LoVo (cell line): ENCODE results near the gene DDX24.

ENCODE experiments used
- DNase-seq: peaks from one replicate; pipeline ENCODE4 v3.0.0-alpha.2; 2016; ENCODE audit warnings: low spot score

DDX24 gene, protein sequence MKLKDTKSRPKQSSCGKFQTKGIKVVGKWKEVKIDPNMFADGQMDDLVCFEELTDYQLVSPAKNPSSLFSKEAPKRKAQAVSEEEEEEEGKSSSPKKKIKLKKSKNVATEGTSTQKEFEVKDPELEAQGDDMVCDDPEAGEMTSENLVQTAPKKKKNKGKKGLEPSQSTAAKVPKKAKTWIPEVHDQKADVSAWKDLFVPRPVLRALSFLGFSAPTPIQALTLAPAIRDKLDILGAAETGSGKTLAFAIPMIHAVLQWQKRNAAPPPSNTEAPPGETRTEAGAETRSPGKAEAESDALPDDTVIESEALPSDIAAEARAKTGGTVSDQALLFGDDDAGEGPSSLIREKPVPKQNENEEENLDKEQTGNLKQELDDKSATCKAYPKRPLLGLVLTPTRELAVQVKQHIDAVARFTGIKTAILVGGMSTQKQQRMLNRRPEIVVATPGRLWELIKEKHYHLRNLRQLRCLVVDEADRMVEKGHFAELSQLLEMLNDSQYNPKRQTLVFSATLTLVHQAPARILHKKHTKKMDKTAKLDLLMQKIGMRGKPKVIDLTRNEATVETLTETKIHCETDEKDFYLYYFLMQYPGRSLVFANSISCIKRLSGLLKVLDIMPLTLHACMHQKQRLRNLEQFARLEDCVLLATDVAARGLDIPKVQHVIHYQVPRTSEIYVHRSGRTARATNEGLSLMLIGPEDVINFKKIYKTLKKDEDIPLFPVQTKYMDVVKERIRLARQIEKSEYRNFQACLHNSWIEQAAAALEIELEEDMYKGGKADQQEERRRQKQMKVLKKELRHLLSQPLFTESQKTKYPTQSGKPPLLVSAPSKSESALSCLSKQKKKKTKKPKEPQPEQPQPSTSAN

DNA sequence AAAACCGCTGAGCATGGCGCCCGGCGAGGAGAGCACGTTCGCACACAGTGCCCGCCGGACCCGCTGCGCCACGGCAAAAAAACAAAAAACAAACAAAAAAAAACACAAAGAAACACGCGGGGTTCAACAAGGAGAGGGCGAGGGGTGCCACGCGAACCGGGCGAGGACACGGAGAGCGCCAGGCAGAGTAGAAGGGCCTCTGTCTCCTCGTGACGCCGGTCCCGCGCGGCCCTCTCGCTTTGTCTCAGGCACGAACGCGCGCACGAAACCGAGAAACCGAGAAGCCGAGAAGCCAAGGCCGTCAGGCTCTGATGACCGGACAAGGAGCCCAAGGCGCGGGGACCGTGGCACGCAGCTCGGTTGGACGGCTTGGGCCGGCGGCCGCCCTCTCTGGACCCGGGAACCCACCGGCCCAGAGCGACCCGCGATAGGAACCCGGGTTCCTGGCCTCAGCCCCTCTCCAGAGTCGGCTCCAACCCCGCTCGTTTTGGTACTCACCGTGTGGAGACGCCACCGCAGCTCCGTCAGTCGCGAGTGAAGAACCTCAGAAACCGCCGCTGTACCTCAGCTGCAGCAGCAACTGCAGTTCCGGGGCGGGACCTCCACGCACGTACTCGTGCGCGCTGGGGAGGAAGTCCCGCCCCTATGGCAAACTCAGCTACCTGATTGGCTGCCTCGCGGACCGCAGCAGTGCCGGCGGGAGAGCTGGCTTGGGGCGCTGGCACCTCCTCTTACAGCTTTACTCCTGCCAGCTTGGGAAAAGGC lies at the start of gene DDX24, which contains the start of gene IFI27L1:
Gene DDX24, minus strand, starts transcription at position 582 of the 765 bp plus-strand sequence. CDS start 1,460 bp downstream, outside the sequence.
Gene IFI27L1, plus strand, starts transcription at position 690 of the 765 bp plus-strand sequence. CDS start 15,628 bp downstream, outside the sequence.
- DNase-seq = peak; percentile 96

DNA sequence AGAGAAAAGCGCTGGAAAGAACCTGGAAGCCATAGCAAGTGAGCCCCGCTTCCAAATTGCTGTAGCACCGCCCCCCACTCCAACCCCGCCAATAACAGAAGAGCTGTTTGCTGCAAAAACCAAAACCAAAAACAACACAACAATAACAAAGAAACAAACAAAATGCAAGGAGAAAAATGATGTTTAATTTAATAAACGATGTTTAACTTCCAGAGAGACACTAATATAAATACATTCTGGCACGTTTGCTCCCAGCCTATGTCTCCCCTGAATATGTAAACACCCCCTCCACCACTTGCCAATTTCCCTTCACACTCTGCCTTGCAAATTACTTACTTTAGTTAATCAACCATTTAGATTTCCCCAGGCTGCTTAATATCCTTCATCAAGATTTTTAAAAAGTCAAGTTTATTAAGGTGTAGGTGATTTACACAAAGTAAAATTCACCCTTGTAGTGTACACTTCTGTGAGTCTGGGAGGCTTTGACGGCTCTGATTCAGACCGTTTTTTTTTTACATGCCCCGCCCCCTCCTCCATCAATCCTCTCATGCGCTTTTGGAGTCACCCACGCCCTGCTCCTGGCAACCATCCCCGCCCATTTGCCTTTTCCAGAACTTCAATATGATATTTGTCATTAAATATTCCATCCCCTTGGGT lies 48.9 kb upstream of the DDX24 start:
- DNase-seq = peak; percentile 27

DNA sequence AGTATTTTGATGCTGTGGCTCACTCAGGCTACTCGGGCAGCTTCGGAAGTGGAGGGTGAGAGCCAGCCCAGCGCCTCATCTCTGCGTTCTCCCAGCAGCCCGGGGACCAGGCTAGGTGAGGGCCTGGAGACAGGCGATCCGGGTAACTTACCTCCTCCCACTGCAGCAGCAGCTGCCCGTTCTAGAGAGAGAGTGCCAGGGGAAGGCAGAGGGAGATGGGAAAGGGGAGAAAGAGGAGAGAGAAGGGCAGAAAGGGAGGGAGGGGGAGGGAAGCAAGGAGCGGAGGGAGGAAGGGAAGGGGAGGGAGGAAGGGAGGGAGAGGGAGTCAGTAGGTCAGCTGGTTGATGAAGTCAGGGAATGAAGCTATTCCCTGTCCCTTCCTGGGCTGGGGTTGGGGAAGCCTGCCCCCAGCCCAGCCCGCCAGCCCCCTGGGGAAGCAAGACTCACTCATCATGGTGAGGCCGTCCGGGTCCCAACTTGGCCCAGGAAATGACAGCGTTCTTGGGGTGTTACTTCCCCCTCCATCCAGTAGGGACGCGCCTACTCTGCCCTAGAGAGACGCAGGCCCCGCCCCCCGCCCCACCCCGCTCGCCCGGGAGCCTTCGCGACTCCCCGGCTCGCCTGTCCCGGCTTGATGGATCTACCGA lies 48.2 kb upstream of the DDX24 start, which contains the start of gene IFI27L2:
Gene IFI27L2, minus strand, starts transcription at position 494 of the 647 bp plus-strand sequence. Its CDS starts 40 bp downstream, at position 454.
- peak; percentile 60 for DNase-seq

DNA sequence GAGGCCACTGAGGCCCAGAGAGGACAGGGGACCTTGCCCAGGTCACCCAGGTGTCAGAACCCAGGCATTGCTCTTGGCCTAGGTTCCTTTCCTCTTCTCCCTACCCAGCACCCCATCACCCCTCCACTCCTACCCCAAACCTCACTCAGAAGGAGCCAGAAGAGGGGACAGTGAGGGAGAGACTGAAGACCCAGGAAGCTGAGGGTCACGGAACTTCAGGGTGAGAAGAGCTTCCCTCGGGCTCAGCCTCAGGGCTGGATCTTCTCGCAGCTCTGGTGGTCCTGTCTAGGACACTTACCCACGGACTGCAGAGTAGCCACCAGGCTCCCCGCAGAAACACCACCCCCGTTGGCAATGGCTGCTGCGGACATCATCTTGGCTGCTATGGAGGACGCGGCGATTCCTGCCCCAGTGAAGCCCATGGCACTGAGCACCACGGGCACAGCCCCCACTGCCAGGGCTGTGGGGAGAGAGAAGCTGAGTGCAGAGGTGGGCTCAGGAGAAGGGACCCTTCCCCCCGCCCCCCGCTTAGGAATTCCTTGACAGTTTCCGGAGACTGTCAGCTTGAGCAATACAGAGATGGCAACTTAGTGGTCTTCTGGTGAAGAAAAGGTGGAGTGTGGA lies 47.3 kb upstream of the DDX24 start:
- no peak for DNase-seq

DNA sequence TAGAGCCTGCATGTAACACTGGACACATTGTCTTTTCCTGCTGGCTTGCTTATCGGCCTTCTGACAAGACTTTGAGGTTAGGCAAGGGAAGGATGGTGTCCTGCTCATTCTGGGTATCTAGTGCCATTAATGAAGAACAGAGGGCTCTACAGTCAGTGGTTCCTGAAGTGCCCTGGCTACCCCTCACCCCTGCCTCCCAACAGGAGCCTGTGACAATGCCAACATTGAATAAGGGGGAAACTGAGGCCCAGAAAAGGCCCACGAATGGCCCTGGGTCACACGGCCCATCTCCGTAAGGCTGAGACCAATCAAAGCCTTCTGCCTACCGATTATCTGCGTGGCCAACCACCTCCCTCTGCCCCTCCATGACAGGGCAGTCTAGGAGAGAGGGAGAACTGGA lies 46.3 kb upstream of the DDX24 start:
- DNase-seq = no peak

DNA sequence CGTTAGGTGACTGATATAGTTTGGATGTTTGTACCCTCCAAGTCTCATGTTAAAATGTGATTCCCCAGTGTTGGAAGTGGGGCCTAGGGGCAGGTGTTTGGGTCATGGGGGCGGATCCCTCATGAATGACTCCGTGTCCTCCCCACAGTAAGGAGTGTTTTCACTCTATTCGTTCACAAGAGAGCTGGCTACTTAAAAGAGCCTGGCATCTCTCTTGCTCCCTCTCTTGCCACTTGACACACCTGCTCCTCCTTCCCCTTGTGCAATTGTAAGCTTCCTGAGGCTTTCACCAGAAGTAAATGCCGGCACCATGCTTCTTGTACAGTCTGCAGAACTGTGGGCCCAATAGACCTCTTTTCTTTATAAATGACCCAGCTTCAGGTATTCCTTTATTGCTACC lies 45.8 kb upstream of the DDX24 start:
- DNase-seq = no peak

DNA sequence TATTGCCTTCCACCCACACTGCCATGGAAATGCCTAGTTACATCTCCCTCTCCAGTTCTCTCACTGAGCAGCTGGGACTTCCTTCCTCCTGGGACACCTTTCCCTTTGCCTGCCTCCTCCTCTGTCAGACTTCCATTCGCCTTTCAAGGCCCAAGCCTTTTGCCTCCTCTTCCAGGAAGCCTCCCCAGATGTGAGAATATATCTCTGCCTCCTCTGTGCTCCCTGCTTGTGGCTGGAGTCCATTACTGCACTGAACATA lies 45.3 kb upstream of the DDX24 start:
- DNase-seq = no peak

DNA sequence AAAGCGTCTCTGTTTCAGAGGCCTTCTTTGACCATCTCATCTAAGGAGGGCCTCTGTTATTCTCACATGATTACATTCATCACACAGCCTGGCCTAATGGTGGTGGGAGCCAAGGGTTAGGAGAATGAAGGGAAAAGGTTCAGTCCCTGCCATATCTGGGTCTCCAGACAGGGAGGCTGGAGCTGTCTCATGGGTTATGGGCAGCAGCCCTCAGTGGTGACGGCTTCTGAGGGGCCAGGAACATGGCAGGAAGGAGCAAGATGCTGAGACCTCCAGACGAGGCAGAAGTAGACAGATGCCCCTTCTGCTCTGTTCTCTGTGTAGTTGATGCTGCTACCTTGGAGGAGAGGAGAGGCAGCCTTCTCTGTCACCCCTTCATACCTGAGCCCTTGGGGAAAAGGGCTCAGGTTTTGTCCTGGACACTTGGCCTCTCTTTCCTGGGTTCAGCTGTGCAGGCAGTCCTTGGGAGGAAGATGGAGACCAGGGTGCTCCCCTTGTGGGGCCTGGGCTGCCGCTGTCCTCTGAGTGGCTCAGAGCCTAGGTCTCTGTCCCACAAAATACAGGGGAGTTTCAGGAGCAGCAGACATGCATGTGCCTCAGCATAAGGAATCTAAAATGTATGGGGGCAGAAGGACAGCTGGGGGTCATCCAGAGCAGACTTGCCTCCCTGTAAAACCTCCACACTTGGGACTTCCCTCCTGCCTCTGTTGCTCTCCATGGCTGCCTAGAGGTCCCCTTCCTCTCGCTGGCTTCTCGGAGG lies 44.8 kb upstream of the DDX24 start:
- no peak for DNase-seq

DNA sequence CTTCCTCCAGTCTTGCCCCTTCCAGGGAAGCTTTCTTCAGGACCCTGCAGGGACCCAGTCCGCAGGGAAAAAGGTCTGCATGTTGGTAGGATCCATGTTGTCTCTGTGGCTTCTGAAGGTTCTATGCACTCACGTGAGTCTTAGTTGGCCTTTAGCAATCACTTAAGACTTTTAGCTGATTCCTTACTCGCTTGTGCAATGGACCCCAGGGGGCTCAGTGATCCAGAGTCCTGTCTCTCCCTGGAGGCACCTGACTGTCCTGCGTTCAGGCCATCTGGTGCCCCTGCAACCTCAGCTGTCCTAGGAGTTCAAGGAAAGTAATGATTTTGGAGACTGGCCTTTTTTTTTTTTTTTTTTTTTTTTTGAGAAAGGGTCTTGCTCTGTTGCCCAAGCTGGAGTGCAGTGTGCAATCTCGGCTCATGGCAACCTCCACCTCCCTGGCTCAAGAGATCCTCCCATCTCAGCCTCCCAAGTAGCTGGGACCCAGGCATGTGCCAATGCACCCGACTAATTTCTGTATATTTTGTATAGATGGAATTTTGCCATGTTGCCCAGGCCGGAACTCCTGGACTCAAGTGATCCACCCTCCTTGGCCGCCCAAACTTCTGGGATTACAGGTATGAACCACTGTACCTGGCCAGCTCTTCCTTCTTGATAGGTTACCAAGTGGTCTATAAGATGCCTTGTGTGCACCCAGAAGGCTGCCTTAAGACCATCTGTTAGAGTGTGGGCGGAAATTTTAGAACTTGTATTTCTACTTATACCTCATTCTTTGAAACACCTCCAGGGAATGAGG lies 43.8 kb upstream of the DDX24 start:
- no peak for DNase-seq

DNA sequence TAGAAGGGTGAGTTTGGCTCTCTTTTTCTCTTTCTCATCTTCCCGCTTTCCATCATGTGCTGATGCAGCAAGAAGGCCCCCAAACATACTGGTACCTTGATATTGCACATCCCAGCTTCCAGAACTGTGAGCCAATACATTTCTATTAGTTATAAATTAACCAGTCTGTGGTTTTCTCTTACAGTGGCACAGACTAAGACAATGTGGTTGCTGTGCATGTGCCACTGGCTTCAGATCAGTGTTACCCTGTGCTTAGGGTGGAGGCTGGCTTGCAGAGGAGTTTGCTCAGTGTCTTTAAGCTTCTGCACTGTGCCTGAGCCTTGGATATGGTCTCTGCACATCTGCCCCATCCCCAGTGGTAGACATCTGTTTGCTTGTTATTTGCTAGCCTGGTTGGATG lies 42.9 kb upstream of the DDX24 start:
- no peak for DNase-seq

DNA sequence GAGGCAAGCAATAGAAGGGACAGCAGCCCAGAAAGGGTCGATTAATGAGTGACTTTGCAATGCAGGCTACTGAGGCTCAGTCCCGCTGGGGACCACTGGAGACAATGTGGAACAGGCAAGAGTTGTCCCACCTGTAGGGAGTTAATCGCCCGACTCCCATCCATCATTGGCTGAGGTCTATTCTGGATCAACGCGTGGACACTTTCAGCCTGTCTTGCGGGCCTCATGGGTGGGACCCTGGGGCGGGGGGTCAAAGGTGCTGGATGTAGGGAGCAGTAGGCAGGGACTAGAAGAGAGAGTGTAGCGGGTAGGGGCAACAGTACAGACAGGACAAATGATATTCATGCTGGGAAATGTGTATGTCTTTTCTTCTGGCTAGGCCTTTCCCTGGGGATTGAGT lies 42.3 kb upstream of the DDX24 start:
- DNase-seq = no peak

DNA sequence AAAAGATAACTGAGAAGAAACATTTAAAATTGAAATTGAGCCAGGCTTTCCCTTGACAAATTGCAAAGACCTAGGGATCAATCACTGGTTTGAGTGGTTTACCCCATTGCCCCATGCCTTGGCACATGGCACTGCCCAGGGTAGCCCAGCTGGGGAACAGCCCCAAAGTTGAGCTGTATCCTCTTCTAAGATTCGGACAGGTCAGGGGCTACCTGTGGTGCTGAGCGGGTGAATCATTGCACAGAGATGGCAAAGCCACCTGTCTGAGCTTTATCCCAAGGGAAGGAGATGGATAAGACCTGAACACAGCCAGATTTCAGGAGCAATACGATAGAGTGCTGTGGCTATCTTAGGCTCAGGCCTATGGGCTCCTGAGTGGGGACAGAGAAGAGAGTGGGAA lies 41.4 kb upstream of the DDX24 start:
- DNase-seq = no peak

DNA sequence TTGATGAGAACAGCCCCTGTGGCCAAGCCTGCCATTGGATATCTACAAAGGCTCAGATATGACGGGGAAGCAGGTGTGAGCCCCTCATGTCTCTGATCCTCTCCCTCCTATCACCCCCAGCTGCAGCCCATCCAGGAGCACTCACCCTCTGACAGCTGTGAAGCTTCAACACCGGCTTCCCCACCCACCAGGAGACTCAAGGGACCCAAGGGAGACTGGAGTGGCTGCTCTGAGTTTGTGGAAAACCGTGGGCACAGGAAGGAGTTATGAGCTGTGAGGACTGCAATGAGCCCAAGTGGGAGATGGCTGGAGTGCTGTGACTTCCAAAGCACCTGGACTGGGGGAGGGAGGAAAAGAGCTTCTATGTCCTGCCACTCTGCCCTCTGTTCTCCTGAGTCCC lies 40.5 kb upstream of the DDX24 start:
- no peak for DNase-seq

DNA sequence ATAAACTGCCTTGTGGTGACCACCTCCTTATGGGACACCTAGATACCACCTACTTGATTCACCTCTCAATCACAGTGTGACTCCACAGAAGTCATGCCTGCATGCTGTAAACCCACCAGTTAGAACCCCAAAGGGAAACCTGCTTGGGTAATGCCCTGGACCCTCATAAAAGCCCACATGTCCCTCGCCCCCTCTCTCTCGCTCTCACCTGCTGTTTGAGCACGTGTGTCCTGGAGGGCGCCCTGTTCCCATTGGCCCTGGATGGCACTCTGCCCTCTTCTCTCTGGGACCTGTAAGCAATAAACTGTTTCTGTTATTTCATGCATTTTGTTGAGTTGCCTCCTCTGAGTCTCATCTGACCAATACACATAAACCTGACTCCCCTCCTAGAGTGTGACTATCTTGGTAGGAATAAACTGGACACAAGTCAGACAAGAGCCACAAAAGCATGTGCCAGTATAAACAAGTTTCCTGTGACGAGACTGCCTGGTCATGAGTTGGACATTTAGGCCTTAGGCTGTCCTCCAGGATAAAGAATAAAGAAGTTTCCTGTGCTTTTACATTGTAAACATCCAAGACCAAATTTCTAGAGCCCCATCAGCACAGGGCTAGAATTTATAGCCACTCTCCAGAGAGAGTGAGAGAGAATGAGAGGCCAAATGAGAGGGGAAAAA lies 39.8 kb upstream of the DDX24 start:
- DNase-seq = no peak

DNA sequence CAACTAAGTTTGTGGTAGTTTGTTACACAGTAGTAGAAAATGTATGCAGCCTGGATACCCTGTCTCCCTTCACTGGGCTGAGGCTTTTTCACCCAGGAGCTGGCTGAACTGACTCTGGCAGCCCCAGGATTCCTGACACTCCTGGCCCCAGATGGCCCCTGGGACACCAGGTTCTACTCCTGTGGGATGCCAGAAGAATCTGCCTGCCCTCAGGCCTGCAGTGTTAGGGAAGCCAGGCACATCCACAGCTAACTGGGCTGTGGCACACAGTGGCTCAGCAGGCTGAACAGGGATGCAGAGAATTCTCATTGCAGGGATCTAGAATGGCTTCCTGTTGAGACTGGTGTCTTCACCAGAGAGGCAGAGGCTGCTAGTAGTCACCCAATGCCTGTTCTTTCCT lies 38.1 kb upstream of the DDX24 start:
- no peak for DNase-seq

DNA sequence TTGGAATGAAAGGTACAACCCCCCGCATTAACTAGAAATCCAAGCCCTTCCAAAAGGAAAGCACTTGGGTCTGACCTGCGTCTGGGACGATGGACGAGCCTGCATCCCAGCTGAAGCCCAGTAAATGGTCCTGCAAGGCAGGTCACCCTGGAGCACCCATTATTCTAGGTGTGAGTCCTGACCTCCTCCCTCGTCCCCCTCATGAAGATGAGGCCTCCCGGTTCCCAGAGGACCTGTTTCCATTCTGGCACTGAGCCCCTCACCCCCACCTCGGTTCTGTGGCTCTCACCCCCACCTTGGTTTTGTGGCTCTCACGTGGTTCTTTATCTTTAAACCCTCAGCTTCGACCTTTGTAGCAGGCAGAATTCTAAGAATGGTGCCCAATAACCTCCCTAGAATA lies 36.9 kb upstream of the DDX24 start:
- no peak for DNase-seq

DNA sequence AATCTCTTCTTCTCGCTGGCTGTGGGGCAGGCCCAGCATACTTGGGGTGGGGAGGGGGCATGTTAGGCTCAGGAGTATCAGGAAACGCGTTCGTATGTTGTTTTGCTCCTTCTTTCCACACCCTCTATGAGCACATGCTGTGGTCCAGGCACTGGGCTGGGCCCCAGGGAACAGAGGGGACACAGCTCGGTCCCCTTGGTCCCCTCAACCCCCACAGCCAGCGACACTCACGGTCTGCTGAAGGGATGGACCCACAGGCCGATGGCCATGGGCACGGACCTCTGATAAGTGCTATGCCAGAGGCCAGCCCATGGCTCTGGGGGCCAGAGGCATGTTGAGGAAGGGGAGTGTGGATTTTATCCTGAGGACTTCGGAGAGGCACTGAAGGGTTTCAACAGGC lies 35.7 kb upstream of the DDX24 start:
- no peak for DNase-seq

DNA sequence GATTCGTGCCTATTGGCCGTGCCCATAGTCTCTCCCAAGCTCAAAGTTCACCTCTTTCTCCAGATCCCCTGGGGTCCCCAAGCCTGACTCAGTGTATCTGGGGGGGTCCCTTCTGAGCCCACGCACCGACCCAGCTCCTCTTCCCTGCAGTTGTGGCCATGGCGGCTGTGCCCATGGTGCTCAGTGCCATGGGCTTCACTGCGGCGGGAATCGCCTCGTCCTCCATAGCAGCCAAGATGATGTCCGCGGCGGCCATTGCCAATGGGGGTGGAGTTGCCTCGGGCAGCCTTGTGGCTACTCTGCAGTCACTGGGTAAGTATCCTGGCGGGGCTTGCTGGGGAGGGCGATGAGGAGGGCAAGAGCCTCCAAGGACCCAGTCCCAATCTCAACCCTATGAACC lies 34.6 kb upstream of the DDX24 start:
- DNase-seq = no peak

DNA sequence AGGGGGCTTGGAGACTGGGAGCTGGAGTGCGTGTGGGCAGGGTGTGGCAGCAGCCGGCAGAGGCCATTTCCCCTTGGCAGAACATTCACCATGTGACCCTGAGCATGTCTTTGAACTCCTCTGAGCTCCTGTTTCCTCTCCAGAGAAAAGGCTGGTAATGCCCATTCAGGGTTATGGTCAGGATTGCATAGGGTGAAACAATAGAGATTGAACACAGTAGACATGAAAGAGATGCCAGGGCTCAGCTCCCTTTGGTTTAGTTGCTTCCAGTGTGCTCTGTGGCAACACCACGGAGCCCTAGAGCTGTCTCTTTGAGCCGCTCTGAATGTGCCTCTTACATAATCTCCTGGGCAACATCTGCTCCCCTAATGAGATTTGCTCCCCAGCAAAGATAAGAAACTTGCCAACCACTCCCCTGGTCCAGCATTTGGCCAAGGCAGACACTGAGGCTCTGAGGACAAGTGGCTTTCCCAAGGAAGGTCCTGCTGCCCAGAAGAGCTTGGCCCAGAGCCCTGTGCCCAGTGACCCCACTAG lies 34.1 kb upstream of the DDX24 start:
- no peak for DNase-seq
